H1 (cell line): Measurements from ENCODE around the gene CMIP. TPM values are rescaled to one million over a fixed set of nuclear protein-coding genes. Genes with fewer than 3 reads are reported as not detected.

Experiments
- CTCF ChIA-PET: fragments of 300-600 bp; sonication (Branson Sonifier 250); formaldehyde crosslinking; loops from one replicate; lab custom pipeline; 2021; ENCODE audit not compliant: partially characterized antibody; lab: Charles Lee
- POLR2A ChIA-PET: fragments of 300-600 bp; sonication (Branson Sonifier 250); formaldehyde crosslinking; loops from one replicate; lab custom pipeline; 2021; ENCODE audit warnings: inconsistent platforms; ENCODE audit not compliant: partially characterized antibody; lab: Charles Lee
- DNase-seq, 2 experiments: peaks; one replicate each; pipeline versions ENCODE4 v3.0.0 to v3.0.0-alpha.2; 2010 to 2022; ENCODE audit warnings: low spot score in 2 of 2, low read depth in 1 of 2, mixed read lengths in 1 of 2
- FAIRE-seq: peaks from 2 replicates; lab custom pipeline; 2011; peaks lifted over from hg19 to GRCh38; lab: Jason Lieb, UNC
- H2AFZ ChIP-seq: 2 replicates; pipeline ENCODE4 v1.8.1; 2012; ENCODE audit warnings: low read length, inconsistent platforms
- H2AK5ac ChIP-seq: 2 replicates; pipeline ENCODE4 v1.6.1; 2013; ENCODE audit warnings: low read depth, low read length
- H2BK120ac ChIP-seq: replicated peaks from 2 replicates; pipeline ENCODE3; 2013; ENCODE audit warnings: low read depth, low read length, inconsistent platforms
- H2BK12ac ChIP-seq: 2 replicates; pipeline ENCODE4 v1.6.1; 2013; ENCODE audit warnings: low read depth, low read length
- H2BK15ac ChIP-seq: 2 replicates; pipeline ENCODE4 v1.6.1; 2013; ENCODE audit warnings: low read length
- H2BK20ac ChIP-seq: 2 replicates; pipeline ENCODE4 v1.6.1; 2013; ENCODE audit warnings: low read length
- H2BK5ac ChIP-seq: 2 replicates; pipeline ENCODE4 v1.6.1; 2013; ENCODE audit warnings: low read depth, low read length
- H3K14ac ChIP-seq: 2 replicates; pipeline ENCODE4 v1.6.1; 2013; ENCODE audit warnings: inconsistent platforms; ENCODE audit not compliant: insufficient read length
- H3K18ac ChIP-seq: 2 replicates; pipeline ENCODE4 v1.6.1; 2013; ENCODE audit warnings: low read length; ENCODE audit errors: extremely low read depth
- H3K23ac ChIP-seq: 2 replicates; pipeline ENCODE4 v1.6.1; 2013; ENCODE audit warnings: inconsistent platforms; ENCODE audit not compliant: insufficient read length
- H3K23me2 ChIP-seq: 2 replicates; pipeline ENCODE4 v1.6.1; 2013; ENCODE audit warnings: low read depth, low read length
- H3K27ac ChIP-seq: 2 replicates; pipeline ENCODE4 v1.6.1; 2011; ENCODE audit warnings: low read depth, low read length, inconsistent platforms
- H3K27me3 ChIP-seq, 4 experiments: replicated peaks in 1 of 4; 1 replicate in 1 of 4; 2 replicates in 3 of 4; pipeline versions ENCODE4 v1.6.1 to v1.8.1; 2011 to 2013; ENCODE audit warnings: low read length in 3 of 4, mild to moderate bottlenecking in 3 of 4, inconsistent platforms in 2 of 4, mixed read lengths in 2 of 4, moderate library complexity in 1 of 4; ENCODE audit not compliant: control insufficient read depth in 3 of 4, insufficient read depth in 3 of 4; ENCODE audit errors: extremely low read depth in 1 of 4
- H3K36me3 ChIP-seq, 4 experiments: 2 replicates each; pipeline versions ENCODE4 v1.6.1 to v1.8.1; 2011 to 2013; ENCODE audit warnings: mild to moderate bottlenecking in 4 of 4, low read length in 3 of 4, moderate library complexity in 2 of 4, control low read depth in 1 of 4, inconsistent platforms in 1 of 4; ENCODE audit not compliant: insufficient read depth in 4 of 4, control insufficient read depth in 2 of 4
- H3K4ac ChIP-seq: replicated peaks from 2 replicates; pipeline ENCODE3; 2013; ENCODE audit warnings: low read length, low read depth, mixed read lengths, inconsistent platforms; ENCODE audit not compliant: insufficient read length
- H3K4me1 ChIP-seq, 4 experiments: replicated peaks in 1 of 4; 1 replicate in 1 of 4; 2 replicates in 3 of 4; pipeline versions ENCODE4 v1.6.1 to v1.8.1; 2011 to 2013; ENCODE audit warnings: low read length in 3 of 4, inconsistent platforms in 2 of 4, mixed read lengths in 1 of 4; ENCODE audit not compliant: insufficient read depth in 4 of 4, control insufficient read depth in 3 of 4
- H3K4me2 ChIP-seq, 2 experiments: 2 replicates each; pipeline versions ENCODE4 v1.6.1 to v1.8.1; 2011 to 2013; ENCODE audit warnings: low read depth in 2 of 2, low read length in 2 of 2, control low read depth in 1 of 2, inconsistent platforms in 1 of 2, mild to moderate bottlenecking in 1 of 2; ENCODE audit not compliant: insufficient read depth in 1 of 2
- H3K4me3 ChIP-seq, 4 experiments: fragments of 200-600, 300-600 bp in 1 of 4; sonication (generic), shearing (Covaris generic), sonication (Bioruptor Twin) in 1 of 4; 2 replicates each; pipeline versions ENCODE4 v1.5.1 to v1.8.1; 2011 to 2016; ENCODE audit warnings: low read length in 4 of 4, low read depth in 3 of 4, control low read depth in 2 of 4, inconsistent platforms in 2 of 4, mild to moderate bottlenecking in 2 of 4, mixed read lengths in 1 of 4, moderate library complexity in 1 of 4; ENCODE audit not compliant: insufficient read depth in 2 of 4; ENCODE audit errors: extremely low read depth in 1 of 4
- H3K56ac ChIP-seq: replicated peaks from 2 replicates; pipeline ENCODE3; 2013; ENCODE audit warnings: low read depth, mild to moderate bottlenecking, mixed read lengths, low read length, inconsistent platforms; ENCODE audit not compliant: insufficient read length
- H3K79me1 ChIP-seq: 2 replicates; pipeline ENCODE4 v1.6.1; 2013; ENCODE audit warnings: low read depth, low read length, control low read depth
- H3K79me2 ChIP-seq, 2 experiments: 2 replicates each; pipeline versions ENCODE4 v1.6.1 to v1.8.1; 2012 to 2013; ENCODE audit warnings: low read length in 2 of 2, mild to moderate bottlenecking in 2 of 2, inconsistent platforms in 1 of 2; ENCODE audit not compliant: insufficient read depth in 2 of 2, control insufficient read depth in 1 of 2
- H3K9ac ChIP-seq, 4 experiments: replicated peaks in 1 of 4; 1 replicate in 1 of 4; 2 replicates in 3 of 4; pipeline versions ENCODE4 v1.6.1 to v1.8.1; 2011 to 2013; ENCODE audit warnings: low read depth in 3 of 4, low read length in 3 of 4, control low read depth in 2 of 4, mild to moderate bottlenecking in 2 of 4, moderate library complexity in 2 of 4, inconsistent platforms in 1 of 4; ENCODE audit errors: extremely low read depth in 1 of 4
- H3K9me3 ChIP-seq, 2 experiments: 2 replicates each; pipeline versions ENCODE4 v1.6.1 to v1.8.1; 2012 to 2013; ENCODE audit warnings: mild to moderate bottlenecking in 2 of 2, moderate library complexity in 2 of 2, control low read depth in 1 of 2, inconsistent platforms in 1 of 2, low read depth in 1 of 2, low read length in 1 of 2, mixed read lengths in 1 of 2; ENCODE audit not compliant: insufficient read depth in 2 of 2
- H4K20me1 ChIP-seq, 2 experiments: replicated peaks in 1 of 2; 2 replicates each; pipeline versions ENCODE3 to v1.8.1; 2011 to 2013; ENCODE audit warnings: inconsistent platforms in 2 of 2, low read length in 2 of 2, mild to moderate bottlenecking in 1 of 2; ENCODE audit not compliant: insufficient read depth in 2 of 2, control insufficient read depth in 1 of 2
- H4K5ac ChIP-seq: 2 replicates; pipeline ENCODE4 v1.6.1; 2013; ENCODE audit warnings: low read length, low read depth, mixed read lengths, inconsistent platforms; ENCODE audit not compliant: insufficient read length
- H4K8ac ChIP-seq: 2 replicates; pipeline ENCODE4 v1.8.0; 2013; ENCODE audit warnings: mild to moderate bottlenecking, moderate library complexity, low read length, inconsistent platforms; ENCODE audit not compliant: insufficient read depth; ENCODE audit errors: extremely low read depth
- H4K91ac ChIP-seq: replicated peaks from 2 replicates; pipeline ENCODE3; 2013; ENCODE audit warnings: low read length, mixed read lengths, inconsistent platforms; ENCODE audit not compliant: insufficient read length
- BCL11A ChIP-seq, 2 experiments: IDR thresholded peaks; one replicate each; pipeline ENCODE4 v1.6.1; 2011; ENCODE audit warnings: low read depth in 2 of 2, low read length in 2 of 2, mild to moderate bottlenecking in 2 of 2
- CBX5 ChIP-seq: fragments of 300-800, 300-1000 bp; sonication (generic); IDR thresholded peaks from 2 replicates; pipeline ENCODE4 v1.7.1; 2016; ENCODE audit warnings: antibody characterized with exemption, low read length, low read depth
- CHD1 ChIP-seq: IDR thresholded peaks from 2 replicates; pipeline ENCODE4 v1.6.1; 2012; ENCODE audit warnings: low read depth, low read length, improper control_type of control experiment
- EGR1 ChIP-seq: IDR thresholded peaks from 2 replicates; pipeline ENCODE4 v1.6.1; 2011; ENCODE audit warnings: low read depth, low read length, borderline replicate concordance
- GTF2F1 ChIP-seq: IDR thresholded peaks from 2 replicates; pipeline ENCODE4 v1.6.1; 2012; ENCODE audit warnings: low read depth, low read length, improper control_type of control experiment, borderline replicate concordance
- JUN ChIP-seq: IDR thresholded peaks from 2 replicates; pipeline ENCODE4 v1.6.1; 2011; ENCODE audit warnings: low read depth, mild to moderate bottlenecking, improper control_type of control experiment, low read length
- KDM1A ChIP-seq: fragments of 200-600, 300-600 bp; sonication (generic); IDR thresholded peaks from 2 replicates; pipeline ENCODE4 v1.7.1; 2016; ENCODE audit warnings: mild to moderate bottlenecking, low read length, borderline replicate concordance
- RFX5 ChIP-seq: IDR thresholded peaks from 2 replicates; pipeline ENCODE4 v1.6.1; 2011; ENCODE audit warnings: low read depth, low read length, improper control_type of control experiment, borderline replicate concordance
- SIRT6 ChIP-seq: IDR thresholded peaks from one replicate; pipeline ENCODE4 v1.7.1; 2012; ENCODE audit warnings: low read length, inconsistent platforms
- SIX5 ChIP-seq: IDR thresholded peaks from 2 replicates; pipeline ENCODE4 v1.6.1; 2011; ENCODE audit warnings: mild to moderate bottlenecking, low read depth, low read length
- TCF12 ChIP-seq: IDR thresholded peaks from 2 replicates; pipeline ENCODE4 v1.6.1; 2011; ENCODE audit warnings: low read depth, mild to moderate bottlenecking, low read length
- TEAD4 ChIP-seq: IDR thresholded peaks from 2 replicates; pipeline ENCODE4 v1.6.1; 2012; ENCODE audit warnings: low read depth, low read length, inconsistent platforms, mixed read lengths
- ZNF274 ChIP-seq: IDR thresholded peaks from 2 replicates; pipeline ENCODE4 v1.7.0; 2012; ENCODE audit warnings: low read length, borderline replicate concordance; ENCODE audit errors: extremely low read depth
- WGBS, 2 experiments: shearing (Covaris generic) in 1 of 2; methylation state at CpG; one replicate each; pipeline versions ENCODE4 v1.1.6 to v1.1.7; 2013 to 2015; ENCODE audit warnings: low lambda C conversion rate in 2 of 2, mixed read lengths in 2 of 2, inconsistent platforms in 1 of 2, low coverage in 1 of 2, missing lambda C conversion rate in 1 of 2; ENCODE audit not compliant: insufficient replicate concordance in 2 of 2, insufficient coverage in 1 of 2, insufficient read length in 1 of 2; ENCODE audit errors: extremely low coverage in 1 of 2, missing lambda C conversion rate in 1 of 2; 5-methylcytosine and 5-hydroxymethylcytosine counted together
- polyA plus RNA-seq, 7 experiments: library from polyadenylated mRNA; depleted of rRNA in 3 of 7; stranded (reverse) in 5 of 7; unstranded in 2 of 7; fragments of >200 nt in 5 of 7; fragments of 200-250 nt in 2 of 7; gene quantifications; 1 replicate in 5 of 7; 2 replicates in 1 of 7; 4 replicates in 1 of 7; pipeline versions ENCODE4 v1.2.1 to v1.2.3, GENCODE V29; 2011 to 2013; ENCODE audit warnings: missing spikeins in 2 of 7, mixed read lengths in 2 of 7
- total RNA-seq: library from RNA; stranded (reverse); fragmentation: NEBNext Ultra II Directional; extraction: Animal tissue kit (Norgen Biotek cat#: 25700); gene quantifications from 2 replicates; pipeline ENCODE4 v1.2.1, GENCODE V29; 2021

The CMIP gene
- total and polyA plus RNA-seq, 2 of the 8 experiments (the other 6 are each of a cell fraction or from before 2014, with no cell fraction given), result 7.9 to 53.2 TPM

- 94% methylated on average over 13 of the region's 13 CpGs; no CpG with 5 or more reads in 1 of the 2 experiments for WGBS, 2 experiments
- Histone ChIP-seq H4K8ac (no peak overlapping the region), H2BK120ac (no peak overlapping the region), H4K20me1 (peaks cover 41 to 67% of the 10 kb centered on the region in 2 experiments), H2BK5ac (no peak overlapping the region), H3K23ac (no peak overlapping the region), H2AK5ac (no peak overlapping the region), H3K4ac (no peak overlapping the region), H3K9ac (peak overlapping the region in 1 of 4 experiments; percentile 36; a peak in 1 of 7 replicates), H3K23me2 (no peaks in the 10 kb centered on the region; the same call in 1 of the 2 replicates), H3K18ac (no peak overlapping the region), H3K4me1 (peaks cover 8 to 39% (median 16%) of the 10 kb centered on the region in 4 experiments), H2AFZ (no peak overlapping the region), H2BK12ac (no peak overlapping the region), H3K4me2 (no peak overlapping the region), H2BK20ac (no peak overlapping the region), H3K4me3 (no peak overlapping the region), H3K9me3 (no peaks in the 10 kb centered on the region), H2BK15ac (no peak overlapping the region), H3K27me3 (no peaks in the 10 kb centered on the region; a peak in 1 of 7 replicates), H3K27ac (no peak overlapping the region), H4K91ac (no peak overlapping the region), H3K79me1 (peaks cover 59% of the 10 kb centered on the region), H4K5ac (no peak overlapping the region), H3K56ac (no peak overlapping the region), H3K36me3 (peaks cover 0 to 17% (median 0%) of the 10 kb centered on the region in 4 experiments; a peak in 3 of 8 replicates), H3K14ac (no peak overlapping the region), H3K79me2 (peaks cover 26 to 100% of the 10 kb centered on the region in 2 experiments)
- POLR2A ChIA-PET, result no interaction called here
- FAIRE-seq (no peak), DNase-seq (no peak)
- CTCF ChIA-PET, result interaction anchor here (0.6 to 3.3 kb wide), 3 partner anchors 26 to 269 kb away, joined by 3 to 12 read pairs (median 3); no protein-coding TSS in a partner anchor
- TF ChIP-seq RFX5 (no peak), GTF2F1 (no peak), EGR1 (no peak), CBX5 (no peak), SIX5 (no peak), TCF12 (no peak), TEAD4 (no peak), BCL11A (IDR thresholded peaks at IDR 0.05; ENCODE audit: low read depth in 2 of 2, low read length in 2 of 2) (no peak), JUN (no peak), KDM1A (no peak), ZNF274 (no peak), CHD1 (no peak), SIRT6 (no peak)
Measured at GRCh38 chr16:81455006-81455405, 10.4 kb downstream of the CMIP start.
